Neuronal stem cell (in vitro differentiated cells): ENCODE data around the gene GLDC.

Experiments used
- DNase-seq: peaks from one replicate; pipeline ENCODE4 v3.0.0-alpha.2; 2013; ENCODE audit warnings: low spot score
- H2AFZ ChIP-seq: one replicate; pipeline ENCODE4 v1.6.1; 2013; ENCODE audit warnings: mild to moderate bottlenecking, low read length, inconsistent platforms
- H2AK5ac ChIP-seq: 2 replicates; pipeline ENCODE4 v1.6.1; 2013; ENCODE audit warnings: low read depth, mild to moderate bottlenecking, inconsistent platforms, low read length, moderate library complexity, mixed read lengths
- H2BK120ac ChIP-seq: 2 replicates; pipeline ENCODE4 v1.6.1; 2013; ENCODE audit warnings: low read depth, mild to moderate bottlenecking, inconsistent platforms, low read length, moderate library complexity, mixed read lengths
- H2BK12ac ChIP-seq: one replicate; pipeline ENCODE4 v1.6.1; 2013; ENCODE audit warnings: low read length, inconsistent platforms
- H2BK15ac ChIP-seq: 2 replicates; pipeline ENCODE4 v1.6.1; 2013; ENCODE audit warnings: mild to moderate bottlenecking, low read length, inconsistent platforms, mixed read lengths
- H2BK5ac ChIP-seq: one replicate; pipeline ENCODE4 v1.6.1; 2013; ENCODE audit warnings: inconsistent platforms, mild to moderate bottlenecking, low read length, moderate library complexity
- H3K14ac ChIP-seq: one replicate; pipeline ENCODE4 v1.6.1; 2013; ENCODE audit warnings: low read length, inconsistent platforms
- H3K18ac ChIP-seq: 2 replicates; pipeline ENCODE4 v1.6.1; 2013; ENCODE audit warnings: low read length, inconsistent platforms
- H3K23ac ChIP-seq: 2 replicates; pipeline ENCODE4 v1.6.1; 2013; ENCODE audit warnings: low read depth, mild to moderate bottlenecking, mixed read lengths, low read length, inconsistent platforms; ENCODE audit not compliant: poor library complexity
- H3K27ac ChIP-seq: replicated peaks from 3 replicates; pipeline ENCODE4 v1.5.1; 2013; ENCODE audit warnings: low read length, inconsistent platforms
- H3K27me3 ChIP-seq, 3 experiments: 2 replicates each; pipeline ENCODE4 v1.6.1; 2013; ENCODE audit warnings: low read length in 3 of 3, mild to moderate bottlenecking in 2 of 3, inconsistent platforms in 1 of 3, low read depth in 1 of 3, mixed read lengths in 1 of 3, moderate library complexity in 1 of 3; ENCODE audit not compliant: control insufficient read depth in 3 of 3, insufficient read depth in 3 of 3
- H3K36me3 ChIP-seq, 2 donors: replicated peaks in 1 of 2; 2 replicates each; pipeline ENCODE4 v1.6.1; 2013; ENCODE audit warnings: low read length in 2 of 2; ENCODE audit not compliant: control insufficient read depth in 2 of 2, insufficient read depth in 2 of 2
- H3K4ac ChIP-seq: 2 replicates; pipeline ENCODE4 v1.6.1; 2013; ENCODE audit warnings: inconsistent platforms, mild to moderate bottlenecking, low read length, moderate library complexity
- H3K4me1 ChIP-seq, 2 donors: 1 replicate in 1 of 2; 2 replicates in 1 of 2; pipeline ENCODE4 v1.6.1; 2013; ENCODE audit warnings: low read length in 2 of 2, low read depth in 1 of 2; ENCODE audit not compliant: control insufficient read depth in 2 of 2, insufficient read depth in 1 of 2
- H3K4me2 ChIP-seq: one replicate; pipeline ENCODE4 v1.6.1; 2013; ENCODE audit warnings: mild to moderate bottlenecking, low read length, inconsistent platforms; ENCODE audit not compliant: insufficient read depth, poor library complexity, severe bottlenecking
- H3K4me3 ChIP-seq, 2 donors: 2 replicates each; pipeline ENCODE4 v1.5.1; 2013; ENCODE audit warnings: low read length in 2 of 2, mild to moderate bottlenecking in 2 of 2, inconsistent platforms in 1 of 2, moderate library complexity in 1 of 2
- H3K79me1 ChIP-seq: one replicate; pipeline ENCODE4 v1.6.1; 2013; ENCODE audit warnings: low read depth, mild to moderate bottlenecking, inconsistent platforms, low read length, moderate library complexity
- H3K9ac ChIP-seq: one replicate; pipeline ENCODE4 v1.6.1; 2013; ENCODE audit warnings: mild to moderate bottlenecking, low read depth, low read length, inconsistent platforms; ENCODE audit not compliant: poor library complexity
- H3K9me3 ChIP-seq, 2 donors: replicated peaks in 1 of 2; 2 replicates each; pipeline versions ENCODE3 to v1.6.1; 2013; ENCODE audit warnings: low read length in 2 of 2, mild to moderate bottlenecking in 2 of 2, inconsistent platforms in 1 of 2, low read depth in 1 of 2, mixed read lengths in 1 of 2, moderate library complexity in 1 of 2; ENCODE audit not compliant: control insufficient read depth in 2 of 2, insufficient read depth in 1 of 2
- H4K8ac ChIP-seq: one replicate; pipeline ENCODE4 v1.6.1; 2013; ENCODE audit warnings: low read depth, mild to moderate bottlenecking, inconsistent platforms, low read length, moderate library complexity
- H4K91ac ChIP-seq: one replicate; pipeline ENCODE4 v1.6.1; 2013; ENCODE audit warnings: low read length, low read depth, mild to moderate bottlenecking, inconsistent platforms; ENCODE audit not compliant: poor library complexity
- whole genome bisulfite sequencing, 2 donors: extraction: QIAGEN DNeasy Blood & Tissue Kit; methylation state at CpG; one replicate each; pipeline ENCODE4 v1.1.7; 2013; ENCODE audit warnings: missing lambda C conversion rate in 2 of 2, mixed read lengths in 1 of 2; ENCODE audit not compliant: insufficient read length in 2 of 2, insufficient replicate concordance in 1 of 2; ENCODE audit errors: extremely low coverage in 2 of 2; 5-methylcytosine and 5-hydroxymethylcytosine counted together

GLDC gene

DNA sequence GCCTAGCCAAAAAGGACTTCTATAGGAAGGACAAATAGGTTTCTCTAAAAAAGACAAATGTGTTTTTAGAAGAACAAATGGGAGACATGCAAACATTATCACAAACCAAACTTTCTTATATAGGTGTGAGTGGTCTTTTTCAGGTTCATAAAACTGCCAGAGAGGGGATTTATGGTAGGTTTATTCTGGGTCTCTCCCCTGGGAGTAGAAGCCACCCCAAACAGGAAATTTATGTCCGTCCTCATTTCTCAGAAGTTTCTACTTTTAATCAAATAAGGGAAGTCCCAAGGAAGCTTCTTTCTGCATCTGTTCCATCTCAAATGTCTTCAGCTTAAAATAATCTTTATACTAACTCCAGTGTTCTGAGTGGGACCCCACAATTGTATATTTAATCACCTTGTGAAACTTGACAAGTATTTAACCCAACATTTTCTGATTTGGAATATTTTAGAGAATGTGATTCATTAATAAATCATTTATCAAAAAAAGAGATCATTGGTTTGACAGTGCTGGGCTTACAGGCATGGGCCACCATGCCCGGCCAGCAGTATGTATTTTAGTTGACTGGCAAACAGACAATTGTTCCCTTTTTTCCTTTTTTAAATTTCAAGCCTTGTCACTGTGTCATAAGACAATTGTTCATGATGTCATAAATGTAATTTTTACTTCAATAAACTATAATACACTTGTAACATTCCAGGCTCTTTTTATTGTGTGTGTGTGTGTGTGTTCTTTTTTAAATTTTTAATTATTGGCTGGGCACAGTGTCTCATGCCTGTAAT lies 44.6 kb upstream of the GLDC start:
- H2AK5ac ChIP-seq = no peak overlapping the region
- no peak overlapping the region for H2BK5ac ChIP-seq

GRCh38 chr9:6687180-6687579 lies 41.7 kb upstream of the GLDC start:
- DNase-seq = no peak
- no peak overlapping the region for H4K91ac ChIP-seq
- no peak overlapping the region for H2BK5ac ChIP-seq
- no peaks in the 10 kb centered on the region for H3K27me3 ChIP-seq
- H3K4me1 ChIP-seq = peaks cover 0 to 1% of the 10 kb centered on the region in 2 donors
- H3K14ac ChIP-seq = no peak overlapping the region
- WGBS, 2 donors = no CpG with 5 or more reads among the region's 4 CpGs
- no peak overlapping the region for H3K4ac ChIP-seq
- H2BK12ac ChIP-seq = no peak overlapping the region
- no peak overlapping the region for H2AK5ac ChIP-seq
- peaks cover 3 to 8% of the 10 kb centered on the region in 2 donors for H3K36me3 ChIP-seq
- H3K18ac ChIP-seq = no peak overlapping the region
- H3K4me3 ChIP-seq = no peak overlapping the region
- no peaks in the 10 kb centered on the region for H3K9me3 ChIP-seq
- H3K27ac ChIP-seq = no peak overlapping the region
- no peak overlapping the region for H2BK120ac ChIP-seq
- H3K9ac ChIP-seq = no peak overlapping the region
- H3K4me2 ChIP-seq = no peak overlapping the region
- H3K23ac ChIP-seq = no peak overlapping the region
- H2BK15ac ChIP-seq = no peak overlapping the region
- no peak overlapping the region for H2AFZ ChIP-seq
- no peak overlapping the region for H4K8ac ChIP-seq
- no peaks in the 10 kb centered on the region for H3K79me1 ChIP-seq

More for the DNA sequence above, 44.6 kb upstream of the GLDC start:
- no peak overlapping the region for H4K91ac ChIP-seq
- no peaks in the 10 kb centered on the region for H3K79me1 ChIP-seq
- no peak overlapping the region for H3K9ac ChIP-seq
- H2BK120ac ChIP-seq = no peak overlapping the region
- no peaks in the 10 kb centered on the region for H3K27me3 ChIP-seq
- no peak overlapping the region for H2BK12ac ChIP-seq
- no peak overlapping the region for H3K4me2 ChIP-seq
- no peak overlapping the region for H4K8ac ChIP-seq
- no peaks in the 10 kb centered on the region for H3K4me1 ChIP-seq
- no peak overlapping the region for H2AFZ ChIP-seq
- H3K18ac ChIP-seq = no peak overlapping the region
- H3K4ac ChIP-seq = no peak overlapping the region
- no peak overlapping the region for H3K23ac ChIP-seq
- H3K9me3 ChIP-seq = no peaks in the 10 kb centered on the region
- no peak for DNase-seq
- no peak overlapping the region for H2BK15ac ChIP-seq
- H3K4me3 ChIP-seq = no peak overlapping the region
- H3K36me3 ChIP-seq = no peaks in the 10 kb centered on the region
- no CpG with 5 or more reads among the region's 2 CpGs for WGBS, 2 donors
- H3K14ac ChIP-seq = no peak overlapping the region
- H3K27ac ChIP-seq = no peak overlapping the region

DNA sequence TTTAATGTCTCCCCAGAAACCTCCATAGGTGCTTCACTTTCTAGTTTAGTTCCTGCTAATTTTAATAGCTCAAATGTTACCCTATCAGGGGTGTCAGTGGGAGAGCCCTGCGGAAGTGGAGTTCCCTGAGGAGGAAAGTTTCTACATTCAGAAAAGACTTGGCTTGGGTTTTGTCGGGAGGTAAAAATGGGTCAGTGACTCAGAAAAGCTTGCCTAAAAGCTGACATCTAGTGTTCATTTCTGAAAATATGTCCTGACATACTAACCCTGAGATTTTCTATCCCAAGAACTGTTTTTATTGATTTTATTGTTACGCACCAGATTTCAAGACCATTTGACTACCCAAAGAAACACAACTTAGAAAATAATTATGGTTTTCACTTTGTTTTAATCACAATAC lies 40.9 kb upstream of the GLDC start:
- Histone ChIP-seq H3K23ac (no peak overlapping the region), H2BK12ac (no peak overlapping the region), H3K4me1 (peaks cover 0 to 1% of the 10 kb centered on the region in 2 donors), H2BK15ac (no peak overlapping the region), H3K4ac (no peak overlapping the region), H2AK5ac (no peak overlapping the region), H4K8ac (no peak overlapping the region), H3K27me3 (no peaks in the 10 kb centered on the region), H3K9ac (no peak overlapping the region), H3K4me2 (no peak overlapping the region), H3K4me3 (no peak overlapping the region), H3K79me1 (peaks cover 2% of the 10 kb centered on the region), H3K27ac (no peak overlapping the region), H3K9me3 (no peaks in the 10 kb centered on the region), H3K18ac (no peak overlapping the region), H2BK120ac (no peak overlapping the region), H3K14ac (no peak overlapping the region), H4K91ac (no peak overlapping the region), H2AFZ (no peak overlapping the region), H3K36me3 (peaks cover 3 to 8% of the 10 kb centered on the region in 2 donors), H2BK5ac (no peak overlapping the region)
- WGBS, 2 donors = no CpG with 5 or more reads among the region's 3 CpGs
- DNase-seq = no peak

DNA sequence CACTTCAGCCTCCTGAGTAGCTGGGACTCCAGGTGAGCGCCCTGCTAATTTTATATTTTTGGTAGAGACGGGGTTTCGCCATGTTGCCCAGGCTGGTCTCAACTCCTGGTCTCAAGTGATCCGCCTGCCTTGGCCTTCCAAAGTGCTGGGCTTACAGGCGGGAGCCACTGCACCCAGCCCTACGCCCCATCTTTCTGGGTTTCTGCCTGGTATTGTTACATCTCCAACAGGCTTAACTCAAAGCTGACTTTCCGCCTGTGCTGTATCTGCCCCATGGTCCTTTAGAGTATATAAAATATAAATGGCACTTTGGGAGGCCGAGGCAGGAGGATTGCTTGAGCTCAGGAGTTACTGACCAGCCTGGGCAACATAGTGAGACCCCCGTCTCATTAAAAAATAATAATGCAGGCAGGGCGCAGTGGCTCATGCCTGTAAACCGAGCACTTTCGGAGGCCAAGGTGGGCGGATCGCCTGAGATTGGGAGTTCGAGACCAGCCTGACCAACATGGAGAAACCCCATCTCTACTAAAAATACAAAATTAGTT lies 36.5 kb upstream of the GLDC start:
- WGBS, 2 donors = no CpG with 5 or more reads among the region's 15 CpGs
- Histone ChIP-seq H2BK15ac (no peak overlapping the region), H2BK120ac (no peak overlapping the region)

More for the DNA sequence above, 36.5 kb upstream of the GLDC start:
- no peak overlapping the region for H3K4ac ChIP-seq
- H4K8ac ChIP-seq = no peak overlapping the region
- H3K36me3 ChIP-seq = peaks cover 3 to 8% of the 10 kb centered on the region in 2 donors
- peak overlapping the region; percentile 57 for H3K18ac ChIP-seq
- H4K91ac ChIP-seq = no peak overlapping the region
- DNase-seq = no peak
- H2AFZ ChIP-seq = peak overlapping the region; percentile 99
- no peak overlapping the region for H3K14ac ChIP-seq
- no peak overlapping the region for H2AK5ac ChIP-seq
- H3K79me1 ChIP-seq = peaks cover 2% of the 10 kb centered on the region
- H2BK12ac ChIP-seq = no peak overlapping the region
- no peaks in the 10 kb centered on the region for H3K27me3 ChIP-seq
- H3K9me3 ChIP-seq = no peaks in the 10 kb centered on the region
- H2BK5ac ChIP-seq = no peak overlapping the region
- H3K9ac ChIP-seq = peak overlapping the region; percentile 88
- H3K23ac ChIP-seq = no peak overlapping the region
- peak overlapping the region; percentile 100 for H3K27ac ChIP-seq
- peaks cover 0 to 1% of the 10 kb centered on the region in 2 donors for H3K4me1 ChIP-seq
- peak overlapping the region; percentile 62 for H3K4me2 ChIP-seq
- peak overlapping the region; percentile 97 to 98 for H3K4me3 ChIP-seq
